A549 treated with AZD9567 at 1 μM for 4 hours (cell line): Measurements from ENCODE around the gene DYDC2. TPM values are rescaled to one million over a fixed set of nuclear protein-coding genes. Genes with fewer than 3 reads are reported as not detected.

Experiments
- total RNA-seq: library from RNA; stranded (reverse); fragments of 200-300 nt; extraction: Qiagen RNA extraction; gene quantifications from 5 replicates; pipeline ENCODE4 v1.2.3, GENCODE V29; 2022; ENCODE audit not compliant: insufficient read depth

Gene DYDC2, protein sequence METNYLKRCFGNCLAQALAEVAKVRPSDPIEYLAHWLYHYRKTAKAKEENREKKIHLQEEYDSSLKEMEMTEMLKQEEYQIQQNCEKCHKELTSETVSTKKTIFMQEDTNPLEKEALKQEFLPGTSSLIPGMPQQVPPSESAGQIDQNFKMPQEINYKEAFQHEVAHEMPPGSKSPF
- total RNA-seq = 0.06 to 0.11 TPM (median 0.07 TPM) in 3 of 5 replicates, not detected in the others

DNA sequence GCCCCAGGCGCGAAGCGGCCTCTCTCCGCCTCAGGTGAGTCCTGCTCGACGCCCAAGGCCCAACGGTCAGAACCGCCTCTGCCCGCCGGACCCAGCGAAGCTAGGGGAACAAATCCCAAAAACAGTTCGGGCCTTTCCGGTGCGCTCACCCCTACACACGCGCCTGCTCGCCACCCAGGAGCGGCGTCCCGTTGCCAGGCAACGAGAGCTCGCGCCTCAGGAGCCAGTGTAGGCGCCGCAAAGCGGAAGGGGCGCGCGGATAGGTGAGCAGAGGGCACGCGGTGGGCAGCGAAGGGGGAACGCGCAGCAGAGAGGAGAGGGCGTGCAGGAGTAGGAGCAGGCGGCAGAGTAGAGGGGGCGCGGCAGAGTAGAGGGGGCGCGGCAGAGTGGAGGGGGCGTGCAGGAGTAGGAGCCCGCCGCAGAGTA lies at the start of gene DYDC2, which contains the start of gene DYDC1:
TSS of gene DYDC2 (plus strand) at position 219 of the 426 bp plus-strand sequence. CDS start 5,663 bp downstream, outside the sequence.
TSS of gene DYDC1 (minus strand) at position 193 of the 426 bp plus-strand sequence. CDS start 4,154 bp downstream, outside the sequence.

DNA sequence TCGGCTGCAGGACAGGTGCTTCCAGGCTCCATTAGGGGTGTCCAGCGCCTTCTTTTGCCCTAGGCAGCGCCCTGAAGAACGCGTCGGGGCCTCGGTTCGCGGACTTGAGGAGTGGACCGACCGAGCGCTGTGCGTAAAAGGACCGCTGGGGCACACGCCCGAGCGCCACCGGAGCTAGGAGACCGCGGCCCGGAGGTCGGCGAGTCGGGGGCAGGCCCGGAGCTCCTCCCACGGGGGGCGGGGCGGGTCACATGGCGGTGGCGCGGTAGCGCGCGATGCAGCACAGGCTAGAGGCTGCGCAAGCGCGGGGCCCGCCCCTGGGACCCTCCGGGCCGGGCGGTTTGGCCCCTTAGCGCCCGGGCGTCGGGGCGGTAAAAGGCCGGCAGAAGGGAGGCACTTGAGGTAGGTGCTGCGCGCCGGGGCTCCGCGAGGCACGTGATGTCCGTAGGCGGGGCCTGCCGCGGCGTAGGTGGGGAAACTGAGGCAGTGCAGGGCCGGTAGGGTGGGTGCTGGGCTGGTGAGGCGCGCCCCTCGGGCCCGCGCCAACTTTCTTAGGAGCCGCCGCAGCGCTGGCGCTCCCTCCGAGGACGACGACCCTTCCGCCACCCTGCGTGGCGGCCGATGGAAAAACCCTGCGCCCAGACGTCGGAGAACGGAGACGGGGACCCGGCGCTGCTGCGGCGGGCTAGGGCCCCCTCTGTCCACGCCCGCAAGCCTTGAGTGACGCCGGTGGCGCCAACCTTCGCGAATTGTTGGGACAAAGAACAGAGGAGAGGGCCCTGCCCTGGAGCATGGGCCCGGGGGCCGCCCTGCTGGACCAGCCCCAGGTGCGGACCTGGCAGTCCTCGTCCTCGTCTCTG lies 51.9 kb downstream of the DYDC2 start, which contains the start of gene PRXL2A:
TSS of gene PRXL2A (plus strand) at position 310 of the 860 bp plus-strand sequence. CDS start 11,917 bp downstream, outside the sequence.

Other genes with a start within 250 kb of the DYDC2 start
- 0.18 to 0.20 TPM in 2 of 5 replicates, not detected in the others for gene PLAC9, start 224.1 kb upstream of the DYDC2 start, total RNA-seq
- 143 to 204 TPM (median 191 TPM) in 5 replicates for gene ANXA11, start 151.2 kb upstream of the DYDC2 start, total RNA-seq
- 0.06 TPM in 1 of 5 replicates, not detected in the others for gene MAT1A, start 67.1 kb upstream of the DYDC2 start, total RNA-seq
- gene DYDC1, start within 50 bp of the DYDC2 start, total RNA-seq = not detected in 5 replicates
- gene PRXL2A, start 51.8 kb downstream of the DYDC2 start, total RNA-seq = 39.1 to 53.9 TPM (median 42.3 TPM) in 5 replicates
- gene TSPAN14, start 97.5 kb downstream of the DYDC2 start, total RNA-seq = 102 to 127 TPM (median 124 TPM) in 5 replicates
- gene SH2D4B, start 181.1 kb downstream of the DYDC2 start, total RNA-seq = 0.05 to 0.07 TPM in 2 of 5 replicates, not detected in the others